HCT116 (cell line): ENCODE measurements around the gene SIAH2. TPM values are rescaled to one million over a fixed set of nuclear protein-coding genes. Genes with fewer than 3 reads are reported as not detected.

Experiments
- ATAC-seq: fragments of 200-7000 bp; cut with Tn5 transposase; 2 replicates; pipeline ENCODE4 v1.9.1; 2020; ENCODE audit warnings: mild to moderate bottlenecking, moderate library complexity
- BruUV-seq: library from RNA; stranded (reverse); fragments of 400-500 nt; replicated peaks from 2 replicates; lab custom pipeline; 2021; lab: Mats Ljungman, UMichigan
- CTCF ChIA-PET: fragments of 300-600 bp; sonication (Branson Sonifier 250); formaldehyde crosslinking; loops from one replicate; lab custom pipeline; 2021; ENCODE audit warnings: antibody characterized with exemption; lab: Charles Lee
- POLR2A ChIA-PET: fragments of 300-600, 350-600 bp; sonication (Branson Sonifier 250); formaldehyde crosslinking; loops from one replicate; lab custom pipeline; 2021; ENCODE audit warnings: antibody characterized with exemption; lab: Charles Lee
- RAD21 ChIA-PET, 2 experiments: fragments of 300-600 bp; sonication (Branson Sonifier 250); formaldehyde crosslinking; loops; one replicate each; lab custom pipeline; 2023; ENCODE audit warnings: low total read pairs in 2 of 2; ENCODE audit not compliant: uncharacterized antibody in 2 of 2, unreplicated experiment in 2 of 2, low non-redundant PET in 1 of 2; lab: Charles Lee
- DNase-seq: peaks from one replicate; pipeline ENCODE4 v3.0.0-alpha.2; 2010; ENCODE audit warnings: low read depth, low spot score
- H2AFZ ChIP-seq: fragments of 200-600 bp; shearing (Covaris generic), sonication (generic); 2 replicates; pipeline ENCODE4 v1.6.1; 2017; ENCODE audit warnings: low read depth, mixed run types, mixed read lengths, antibody characterized with exemption, low read length; ENCODE audit not compliant: poor library complexity, severe bottlenecking
- H3K27ac ChIP-seq: 2 replicates; pipeline ENCODE4 v1.5.1; 2012; ENCODE audit warnings: low read depth, low read length
- H3K27me3 ChIP-seq: fragments of 200-600 bp; sonication (generic); 2 replicates; pipeline ENCODE4 v1.6.1; 2016; ENCODE audit warnings: mixed run types, low read length, mixed read lengths; ENCODE audit not compliant: insufficient read depth
- H3K36me3 ChIP-seq, 2 experiments: fragments of 200-500 bp in 1 of 2; fragments of 200-600 bp in 1 of 2; sonication (Bioruptor generic) in 1 of 2; sonication (generic) in 1 of 2; 2 replicates each; pipeline versions ENCODE4 v1.5.1 to v1.6.1; 2014 to 2016; ENCODE audit warnings: low read length in 2 of 2, inconsistent platforms in 1 of 2, mixed read lengths in 1 of 2, mixed run types in 1 of 2; ENCODE audit not compliant: insufficient read depth in 2 of 2, control insufficient read depth in 1 of 2
- H3K4me1 ChIP-seq, 2 experiments: fragments of 200-600 bp in 1 of 2; sonication (generic) in 1 of 2; 2 replicates each; pipeline versions ENCODE4 v1.5.1 to v1.6.1; 2012 to 2017; ENCODE audit warnings: low read length in 2 of 2, inconsistent platforms in 1 of 2, mild to moderate bottlenecking in 1 of 2, mixed read lengths in 1 of 2, mixed run types in 1 of 2, moderate library complexity in 1 of 2; ENCODE audit not compliant: insufficient read depth in 2 of 2, control insufficient read depth in 1 of 2
- H3K4me2 ChIP-seq: fragments of 200-600 bp; sonication (generic); 2 replicates; pipeline ENCODE4 v1.6.1; 2017; ENCODE audit warnings: mixed run types, low read length, mixed read lengths
- H3K4me3 ChIP-seq, 2 experiments: fragments of 200-600 bp in 1 of 2; sonication (generic) in 1 of 2; replicated peaks in 1 of 2; 2 replicates each; pipeline ENCODE4 v1.5.1; 2011 to 2016; ENCODE audit warnings: low read length in 2 of 2, control low read depth in 1 of 2, low read depth in 1 of 2, mild to moderate bottlenecking in 1 of 2, mixed read lengths in 1 of 2, mixed run types in 1 of 2
- H3K79me2 ChIP-seq: fragments of 200-600 bp; sonication (generic); 2 replicates; pipeline ENCODE4 v1.6.1; 2017; ENCODE audit warnings: mild to moderate bottlenecking, mixed run types, low read length, moderate library complexity, mixed read lengths; ENCODE audit not compliant: insufficient read depth
- H3K9ac ChIP-seq: fragments of 200-600 bp; sonication (generic); 2 replicates; pipeline ENCODE4 v1.6.1; 2016; ENCODE audit warnings: low read length, mixed read lengths
- H3K9me2 ChIP-seq: fragments of 200-600 bp; sonication (generic), shearing (Covaris generic); 2 replicates; pipeline ENCODE4 v1.6.1; 2017; ENCODE audit warnings: mixed run types, mild to moderate bottlenecking, moderate library complexity; ENCODE audit not compliant: insufficient read depth
- H3K9me3 ChIP-seq, 2 experiments: fragments of 200-500 bp in 1 of 2; fragments of 200-600 bp in 1 of 2; sonication (Bioruptor generic) in 1 of 2; sonication (generic) in 1 of 2; 2 replicates each; pipeline ENCODE4 v1.6.1; 2014 to 2017; ENCODE audit warnings: low read length in 2 of 2, mixed read lengths in 2 of 2, inconsistent platforms in 1 of 2, low read depth in 1 of 2, mild to moderate bottlenecking in 1 of 2, mixed run types in 1 of 2, moderate library complexity in 1 of 2; ENCODE audit not compliant: control insufficient read depth in 1 of 2, insufficient read depth in 1 of 2
- H4K20me1 ChIP-seq: fragments of 200-600 bp; sonication (generic), shearing (Covaris generic); 2 replicates; pipeline ENCODE4 v1.6.1; 2017; ENCODE audit warnings: mixed run types, mild to moderate bottlenecking, moderate library complexity; ENCODE audit not compliant: insufficient read depth
- ATF3 ChIP-seq: IDR thresholded peaks from 2 replicates; pipeline ENCODE4 v1.6.1; 2012
- ELF1 ChIP-seq: IDR thresholded peaks from 2 replicates; pipeline ENCODE4 v1.6.1; 2012; ENCODE audit warnings: low read depth, borderline replicate concordance
- EZH2phosphoT487 ChIP-seq: fragments of 200-600 bp; IDR thresholded peaks from 2 replicates; pipeline ENCODE4 v1.6.1; 2018; ENCODE audit warnings: antibody characterized with exemption, borderline replicate concordance
- REST ChIP-seq: IDR thresholded peaks from 2 replicates; pipeline ENCODE4 v1.6.1; 2012; ENCODE audit warnings: low read depth
- SIN3A ChIP-seq: IDR thresholded peaks from 2 replicates; pipeline ENCODE4 v1.6.1; 2012; ENCODE audit warnings: low read depth
- ZBTB33 ChIP-seq: IDR thresholded peaks from 2 replicates; pipeline ENCODE4 v1.6.1; 2011; ENCODE audit warnings: mild to moderate bottlenecking, low read length, moderate library complexity; ENCODE audit not compliant: insufficient replicate concordance; ENCODE audit errors: extremely low read depth
- ZFX ChIP-seq: fragments of 450-650 bp; IDR thresholded peaks from 2 replicates; pipeline ENCODE4 v1.6.1; 2017
- intact Hi-C: fragments of 100-400 bp; cut with micrococcal nuclease; formaldehyde crosslinking; loops from 2 replicates; pipeline ENCODE4 v1.10.0; 2022
- total RNA-seq: library from RNA; stranded (reverse); gene quantifications from one replicate; pipeline ENCODE4 v1.2.1, GENCODE V29; 2021; ENCODE audit not compliant: unreplicated experiment

SIAH2 gene
- total RNA-seq, 1 experiment from 2014 or later = 39.9 TPM

- TF ChIP-seq ZFX (no peak), ZBTB33 (no peak), ATF3 (no peak)
- TF ChIP-seq, all 23 proteins: peak for 0
Observed at GRCh38 chr3:150783316-150783715, 20.3 kb upstream of the SIAH2 start (continued).

- H3K27ac ChIP-seq = no peak overlapping the region
- H3K79me2 ChIP-seq = no peaks in the 10 kb centered on the region
- H3K27me3 ChIP-seq = no peaks in the 10 kb centered on the region
- no peaks in the 10 kb centered on the region for H3K36me3 ChIP-seq
- H3K4me2 ChIP-seq = no peak overlapping the region
- H3K4me3 ChIP-seq = no peak overlapping the region
- H3K9ac ChIP-seq = no peak overlapping the region
- RAD21 ChIA-PET = no interaction called here
- no peak overlapping the region for H2AFZ ChIP-seq
- CTCF ChIA-PET = interaction anchor here (1.2 kb wide), 1 partner anchor 8 kb away, joined by 6 read pairs; no protein-coding TSS in a partner anchor
- no peak for DNase-seq
- TF ChIP-seq ELF1 = no peak
- no peak for TF ChIP-seq ZFX
- TF ChIP-seq SIN3A = no peak
- no peak for TF ChIP-seq REST
- no peak for TF ChIP-seq EZH2phosphoT487
- POLR2A ChIA-PET = no interaction called here
- intact Hi-C loops = no loop called here
- no peaks in the 10 kb centered on the region for H3K9me3 ChIP-seq
- no peaks in the 10 kb centered on the region for H4K20me1 ChIP-seq
- peak; percentile 65 for ATAC-seq
- no TSS peak for BruUV-seq
- no peaks in the 10 kb centered on the region for H3K4me1 ChIP-seq
- H3K9me2 ChIP-seq = no peaks in the 10 kb centered on the region
Observed at GRCh38 chr3:150779402-150779858, 16.5 kb upstream of the SIAH2 start.
